GM19043 (cell line): ENCODE results near the gene PPT2.
"Not testable (repeated sequence)": the region's sequence is repeated elsewhere in the genome, so short reads cannot be mapped to it uniquely, and the experiment has no call there.

Experiments
- ATAC-seq: cut with Tn5 transposase; IDR thresholded peaks from one replicate; pipeline ENCODE4 v1.9.1; 2021; ENCODE audit warnings: low read depth; ENCODE audit not compliant: unreplicated experiment

PPT2 gene

DNA sequence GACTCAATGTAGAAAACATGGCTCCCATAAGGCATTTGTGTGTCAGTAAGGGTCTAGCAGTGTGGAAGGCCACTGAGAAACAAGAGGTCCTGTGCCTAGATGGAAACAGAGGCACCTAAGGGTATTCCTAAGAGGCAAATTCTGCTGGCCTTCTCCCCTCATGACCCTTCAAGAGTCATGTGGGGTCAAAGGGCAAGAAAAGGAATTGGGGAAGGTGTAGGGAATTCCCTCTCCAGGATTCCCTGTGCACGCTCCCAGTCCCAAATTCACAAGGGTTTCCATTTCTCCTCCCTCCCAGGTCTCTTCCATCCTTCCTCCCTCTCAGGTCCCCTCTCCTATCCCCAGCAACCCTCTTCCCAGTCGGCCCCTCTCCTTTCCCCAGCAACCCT is 21.4 kb downstream of the PPT2 start:
- ATAC-seq = no peak

- peak; percentile 31 for ATAC-seq
Measured at GRCh38 chr6:32175711-32176475, 22.0 kb downstream of the PPT2 start, which contains the start of gene AGPAT1. Gene AGPAT1, minus strand, starts transcription at chr6:32176084. Its CDS starts 4,588 bp downstream, at chr6:32171496.

DNA sequence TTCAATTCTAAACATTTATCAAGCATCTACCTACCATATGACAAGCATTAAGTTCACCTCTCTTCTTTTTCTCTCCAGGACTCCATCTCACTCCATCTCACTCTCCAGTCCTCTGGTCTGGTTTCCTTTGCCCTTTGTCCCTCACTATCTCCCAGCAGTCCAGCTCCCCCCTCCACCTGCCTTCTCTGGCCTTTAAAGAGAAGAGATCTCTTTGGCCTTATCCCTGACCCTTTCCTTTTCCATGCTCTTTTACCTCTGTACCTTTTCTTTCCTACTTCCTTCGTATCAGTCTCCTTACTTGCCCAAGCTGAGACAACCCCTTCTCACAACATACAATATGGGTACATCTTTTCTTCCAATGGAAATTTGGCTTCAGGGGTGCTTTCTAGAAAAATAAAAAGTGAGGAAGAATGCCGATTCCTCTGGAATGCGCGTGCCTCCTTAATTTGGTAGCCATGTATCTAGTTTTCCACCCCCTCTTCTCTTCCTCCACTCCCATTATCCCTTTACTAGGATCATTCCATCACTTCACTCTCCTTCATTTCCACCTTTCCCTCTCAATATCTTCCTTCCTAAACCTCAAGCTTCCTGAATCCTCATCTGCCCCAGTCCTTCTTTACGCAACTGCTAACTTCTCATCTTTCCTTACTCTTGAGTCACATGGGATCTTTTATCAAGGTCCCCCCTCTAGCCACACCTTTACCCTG is 22.7 kb downstream of the PPT2 start:
- ATAC-seq = no peak

DNA sequence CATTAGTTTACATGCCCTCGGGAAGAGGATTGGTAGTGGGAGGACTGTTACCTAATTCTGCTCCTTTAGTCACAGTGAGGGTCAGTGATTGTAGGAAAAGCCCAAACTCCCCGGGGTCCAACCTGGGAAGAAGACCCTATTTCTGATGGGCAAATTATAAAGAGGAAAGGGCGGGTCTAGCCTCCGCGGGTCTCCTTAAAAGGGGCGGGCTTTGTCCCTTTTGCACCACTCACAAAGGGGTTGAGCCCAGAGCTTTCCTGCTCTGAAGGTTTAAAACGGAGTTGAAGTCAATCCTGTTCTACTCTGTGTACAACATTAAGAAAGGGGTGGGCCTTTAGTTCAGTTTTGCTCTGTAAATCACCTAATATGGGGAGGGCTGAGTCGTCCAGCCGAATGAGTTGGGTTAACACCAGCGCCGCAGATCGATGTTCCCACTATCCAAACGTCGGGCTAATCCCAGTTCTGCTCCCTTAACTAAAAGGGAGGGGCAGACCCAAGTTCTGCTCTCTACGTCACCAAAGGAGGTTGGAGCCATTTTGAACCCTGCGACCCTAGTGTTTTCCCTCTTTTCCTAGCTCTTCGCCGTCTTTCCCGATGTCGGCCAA is 23.3 kb downstream of the PPT2 start:
- ATAC-seq = no peak

- ATAC-seq = peak; percentile 72
Measured at GRCh38 chr6:32177788-32178546, 24.0 kb downstream of the PPT2 start, which contains the start of gene RNF5. Gene RNF5, plus strand, starts transcription at chr6:32178405. Its CDS starts 107 bp downstream, at chr6:32178512.

- ATAC-seq = no peak
Measured at GRCh38 chr6:32178547-32179440, 24.9 kb downstream of the PPT2 start.

DNA sequence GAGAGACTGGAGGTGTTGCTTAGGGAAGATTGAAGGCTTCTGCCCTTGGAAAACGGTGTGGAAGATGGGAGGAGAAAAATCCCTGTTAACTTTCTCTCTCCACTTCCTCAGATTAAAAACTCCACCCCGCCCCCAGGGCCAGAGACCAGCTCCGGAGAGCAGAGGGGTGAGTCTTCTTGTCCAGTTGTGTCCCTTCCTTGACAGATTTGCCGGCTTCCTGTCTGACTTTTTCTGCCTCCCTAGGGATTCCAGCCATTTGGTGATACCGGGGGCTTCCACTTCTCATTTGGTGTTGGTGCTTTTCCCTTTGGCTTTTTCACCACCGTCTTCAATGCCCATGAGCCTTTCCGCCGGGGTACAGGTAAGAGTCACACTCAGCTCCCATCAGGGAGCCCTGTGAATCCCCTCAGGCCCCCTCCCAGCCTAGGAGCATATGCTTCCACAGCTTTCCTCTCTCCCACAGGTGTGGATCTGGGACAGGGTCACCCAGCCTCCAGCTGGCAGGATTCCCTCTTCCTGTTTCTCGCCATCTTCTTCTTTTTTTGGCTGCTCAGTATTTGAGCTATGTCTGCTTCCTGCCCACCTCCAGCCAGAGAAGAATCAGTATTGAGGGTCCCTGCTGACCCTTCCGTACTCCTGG is 25.9 kb downstream of the PPT2 start:
- ATAC-seq = no peak

- no peak for ATAC-seq
Measured at GRCh38 chr6:32181148-32181702, 27.3 kb downstream of the PPT2 start.

- ATAC-seq = no peak
Measured at GRCh38 chr6:32181915-32182529, 28.1 kb downstream of the PPT2 start.

DNA sequence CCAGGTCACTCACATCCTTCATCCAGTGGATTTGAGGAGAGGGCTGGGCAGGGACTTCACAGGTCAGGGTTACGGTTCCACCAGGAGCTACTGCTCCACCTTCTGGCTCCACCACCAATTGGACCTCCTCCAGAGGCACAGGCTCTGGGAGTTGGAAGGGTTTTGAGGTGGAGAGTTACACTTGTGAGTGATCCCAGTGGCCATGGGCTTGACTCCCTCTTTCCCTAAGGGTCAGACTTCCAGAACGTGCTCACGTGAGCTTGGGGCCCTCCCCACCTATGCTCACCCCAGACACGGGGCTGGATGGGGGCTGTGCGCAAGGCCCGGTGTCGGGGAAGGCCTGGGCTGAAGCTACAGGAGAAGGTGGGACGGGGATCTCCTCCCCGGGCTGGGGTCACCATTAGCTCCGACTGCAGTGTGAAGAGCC is 28.6 kb downstream of the PPT2 start:
- no peak for ATAC-seq

GRCh38 chr6:32183030-32183429 is 29.1 kb downstream of the PPT2 start:
- no peak for ATAC-seq

DNA sequence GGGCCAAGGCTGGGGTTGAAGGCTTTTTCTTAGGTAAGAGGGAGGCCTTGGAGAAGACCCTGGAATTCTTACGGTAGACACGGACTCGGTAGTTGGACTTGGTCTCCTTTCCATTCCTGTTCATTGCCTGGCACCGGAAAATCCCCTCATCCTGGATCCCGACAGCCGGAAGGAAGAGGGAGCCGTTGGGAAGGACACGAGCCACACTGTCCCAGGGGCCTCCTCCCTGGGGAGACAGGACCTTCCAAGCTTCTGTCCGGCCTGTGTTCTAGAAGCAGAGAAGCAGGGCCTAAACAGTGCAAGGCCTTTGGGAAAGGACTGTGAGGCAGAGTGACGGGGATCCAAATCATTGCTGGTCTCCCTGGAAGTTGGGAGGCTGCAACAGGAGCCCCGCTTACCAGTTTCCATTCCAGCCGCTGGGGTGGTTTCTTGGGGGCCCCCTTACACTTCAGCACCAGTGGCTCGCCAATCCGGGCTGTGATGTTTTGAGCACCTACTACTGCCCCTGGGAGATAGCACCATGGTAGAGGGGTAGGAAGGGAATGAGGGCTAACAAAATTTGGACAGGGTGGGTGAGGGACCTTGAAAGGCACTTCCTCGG is 29.6 kb downstream of the PPT2 start:
- no peak for ATAC-seq

- no peak for ATAC-seq
Measured at GRCh38 chr6:32184084-32184640, 30.2 kb downstream of the PPT2 start, which contains the start of gene AGER. Gene AGER, minus strand, starts transcription at chr6:32184253. Its CDS starts 31 bp downstream, at chr6:32184222.

DNA sequence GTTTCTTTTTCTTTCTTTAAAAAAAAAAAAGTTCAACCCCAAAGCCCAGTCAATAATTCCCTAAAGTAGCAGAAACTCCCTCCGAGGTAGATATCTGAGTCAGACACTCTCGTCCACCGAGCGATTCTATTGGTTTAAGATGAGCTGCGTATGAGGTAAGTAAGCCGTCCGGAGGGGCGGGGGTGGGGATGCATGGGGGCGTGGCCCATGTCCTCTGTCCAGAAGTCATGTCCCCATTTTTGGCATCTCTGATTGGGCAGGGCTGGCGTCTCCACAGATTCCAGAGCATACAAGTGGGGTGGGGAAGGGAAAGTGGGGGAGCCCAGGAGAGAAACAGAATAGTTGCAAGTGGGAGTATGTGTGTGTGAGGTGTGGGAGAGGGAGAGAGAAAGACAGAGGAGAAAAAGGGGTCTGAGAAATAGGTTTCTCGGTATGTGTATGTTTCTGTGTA is 31.8 kb downstream of the PPT2 start:
- not testable (repeated sequence) for ATAC-seq

GRCh38 chr6:32186151-32186840 is 32.4 kb downstream of the PPT2 start:
- ATAC-seq = not testable (repeated sequence)

GRCh38 chr6:32187009-32187709 is 33.2 kb downstream of the PPT2 start:
- no peak for ATAC-seq
